Activated CD4-positive, alpha-beta T cell treated with anti-CD3 and anti-CD28 coated beads for 4 hours (primary cell): Measurements from ENCODE around the gene CPSF7.
"Not testable (repeated sequence)": the region's sequence is repeated elsewhere in the genome, so short reads cannot be mapped to it uniquely, and the experiment has no call there.

Experiments used
- DNase-seq, 2 donors: peaks; one replicate each; pipeline ENCODE4 v3.0.0-alpha.2; 2020

CPSF7 gene

GRCh38 chr11:61429691-61430582 lies at the start of gene CPSF7, which contains the start of gene SDHAF2:
Gene CPSF7, minus strand, starts transcription at chr11:61429975. Its CDS starts 740 bp downstream, at chr11:61429235.
Gene SDHAF2, plus strand, starts transcription at chr11:61430124. Its CDS starts 23 bp downstream, at chr11:61430147.
- DNase-seq, result peak; percentile 95 to 96

GRCh38 chr11:61477727-61478148 lies 48.0 kb upstream of the CPSF7 start:
- peak; percentile 45 to 52 for DNase-seq

- DNase-seq, result no peak
Observed at GRCh38 chr11:61477126-61477525, 47.4 kb upstream of the CPSF7 start.

GRCh38 chr11:61476371-61476770 lies 46.6 kb upstream of the CPSF7 start:
- no peak for DNase-seq

GRCh38 chr11:61475433-61475832 lies 45.7 kb upstream of the CPSF7 start:
- no peak for DNase-seq

GRCh38 chr11:61474013-61474643 lies 44.4 kb upstream of the CPSF7 start:
- DNase-seq, result no peak

- no peak for DNase-seq
Observed at GRCh38 chr11:61473370-61474012, 43.7 kb upstream of the CPSF7 start.

GRCh38 chr11:61472868-61473267 lies 43.1 kb upstream of the CPSF7 start:
- no peak for DNase-seq

GRCh38 chr11:61472282-61472681 lies 42.5 kb upstream of the CPSF7 start:
- no peak for DNase-seq

GRCh38 chr11:61468002-61468401 lies 38.2 kb upstream of the CPSF7 start:
- DNase-seq, result no peak

GRCh38 chr11:61467602-61468001 lies 37.8 kb upstream of the CPSF7 start:
- not testable (repeated sequence) for DNase-seq

- no peak for DNase-seq
Observed at GRCh38 chr11:61460986-61461385, 31.2 kb upstream of the CPSF7 start.

- DNase-seq, result no peak
Observed at GRCh38 chr11:61460474-61460881, 30.7 kb upstream of the CPSF7 start.

- DNase-seq, result no peak
Observed at GRCh38 chr11:61454520-61454919, 24.7 kb upstream of the CPSF7 start.

GRCh38 chr11:61453695-61454094 lies 23.9 kb upstream of the CPSF7 start:
- DNase-seq, result no peak

GRCh38 chr11:61452825-61453224 lies 23.1 kb upstream of the CPSF7 start:
- no peak for DNase-seq

GRCh38 chr11:61448552-61448927 lies 18.8 kb upstream of the CPSF7 start:
- DNase-seq, result no peak

GRCh38 chr11:61447601-61448551 lies 18.1 kb upstream of the CPSF7 start:
- DNase-seq, result no peak

GRCh38 chr11:61446211-61446651 lies 16.5 kb upstream of the CPSF7 start:
- peak; percentile 68 to 70 for DNase-seq

- no peak for DNase-seq
Observed at GRCh38 chr11:61445516-61445915, 15.7 kb upstream of the CPSF7 start.

- no peak for DNase-seq
Observed at GRCh38 chr11:61442616-61443015, 12.8 kb upstream of the CPSF7 start.

GRCh38 chr11:61439615-61440014 lies 9.8 kb upstream of the CPSF7 start:
- DNase-seq, result no peak
